Astrocyte (in vitro differentiated cells and primary cell): ENCODE results near the gene ERVMER34-1.

ENCODE experiments used
- CTCF ChIP-seq: IDR thresholded peaks from 2 replicates; pipeline ENCODE4 v1.5.1; 2011; ENCODE audit warnings: low read depth, mild to moderate bottlenecking, inconsistent platforms, low read length, moderate library complexity; ENCODE audit not compliant: insufficient read depth
- EZH2 ChIP-seq: IDR thresholded peaks from 2 replicates; pipeline ENCODE4 v1.6.1; 2012; ENCODE audit warnings: mild to moderate bottlenecking, low read length, inconsistent platforms; ENCODE audit not compliant: insufficient read depth

GRCh38 chr4:52718123-52718522 lies 33.1 kb downstream of the ERVMER34-1 start:
- TF ChIP-seq CTCF (no peak), EZH2 (no peak)
